Jurkat, Clone E6-1 (cell line): Measurements from ENCODE around the gene CSMD2.

ENCODE experiments used
- DNase-seq: peaks from one replicate; pipeline ENCODE4 v3.0.0-alpha.2; 2011; ENCODE audit warnings: low read depth, low spot score
- H3K4me3 ChIP-seq: 2 replicates; pipeline ENCODE4 v1.5.1; 2011; ENCODE audit warnings: mild to moderate bottlenecking, low read length, control low read depth, moderate library complexity

The CSMD2 gene

GRCh38 chr1:33818071-33818470 lies 347.0 kb downstream of the CSMD2 start:
- DNase-seq: no peak

DNA sequence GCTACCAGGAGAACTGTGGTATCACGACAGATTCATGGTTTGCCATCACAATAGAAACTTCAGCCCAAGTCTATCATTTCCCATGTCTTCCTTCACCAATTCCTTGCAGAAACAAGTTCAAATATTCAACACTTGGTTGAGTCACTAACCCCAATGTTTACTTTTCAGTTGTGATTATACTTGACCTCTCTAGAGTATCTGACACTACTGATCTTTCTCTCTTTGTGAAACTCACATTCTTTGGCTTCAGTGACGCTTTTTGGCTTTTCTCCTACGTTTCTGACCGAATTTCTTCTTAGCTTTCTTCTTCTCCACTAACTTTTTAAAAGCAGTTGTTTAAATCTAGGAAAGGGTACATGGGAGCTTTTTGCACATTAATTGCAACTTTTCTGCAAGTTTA lies 350.0 kb downstream of the CSMD2 start:
- DNase-seq: no peak
- H3K4me3 ChIP-seq: no peak overlapping the region

More at GRCh38 chr1:33818071-33818470, 347.0 kb downstream of the CSMD2 start:
- no peak overlapping the region for H3K4me3 ChIP-seq

DNA sequence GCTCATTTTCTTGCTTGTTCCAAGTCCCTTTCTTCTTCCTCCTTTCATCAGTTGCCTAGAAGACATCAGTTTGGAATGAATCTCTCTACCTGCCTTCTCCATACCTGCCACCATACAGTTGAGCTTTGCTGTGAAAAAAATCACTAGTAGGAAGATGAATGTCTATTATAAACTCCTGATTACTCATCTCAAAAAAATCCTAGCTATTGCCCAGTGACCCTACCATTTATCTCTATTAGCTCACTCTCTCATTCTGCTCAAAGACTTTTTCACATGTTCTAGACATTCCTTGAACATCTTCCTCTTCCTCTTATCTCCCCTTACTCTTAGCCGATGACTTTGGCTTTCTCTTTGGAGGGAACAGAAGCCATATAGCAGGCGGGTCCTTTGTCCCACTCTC lies 350.9 kb downstream of the CSMD2 start:
- no peak overlapping the region for H3K4me3 ChIP-seq
- DNase-seq: no peak

DNA sequence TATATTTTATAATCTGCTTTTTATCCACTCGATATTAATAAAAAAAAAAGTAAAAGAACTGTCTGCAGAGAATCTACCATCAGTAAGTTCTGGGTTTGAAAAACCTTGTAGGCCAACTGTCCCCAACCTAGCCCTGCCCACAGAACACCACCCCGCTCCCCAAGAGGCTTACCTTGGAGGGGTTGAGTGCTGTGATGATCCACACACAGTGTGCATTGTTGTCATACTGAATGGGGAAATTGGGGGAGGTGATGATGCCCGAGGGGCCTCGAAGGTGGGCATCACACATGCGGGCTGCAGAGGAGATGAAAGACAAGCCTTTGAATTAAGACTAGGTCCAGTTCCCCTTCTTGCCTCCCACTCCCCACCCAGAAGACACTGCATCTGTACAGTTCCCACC lies 354.5 kb downstream of the CSMD2 start:
- H3K4me3 ChIP-seq: no peak overlapping the region
- no peak for DNase-seq

DNA sequence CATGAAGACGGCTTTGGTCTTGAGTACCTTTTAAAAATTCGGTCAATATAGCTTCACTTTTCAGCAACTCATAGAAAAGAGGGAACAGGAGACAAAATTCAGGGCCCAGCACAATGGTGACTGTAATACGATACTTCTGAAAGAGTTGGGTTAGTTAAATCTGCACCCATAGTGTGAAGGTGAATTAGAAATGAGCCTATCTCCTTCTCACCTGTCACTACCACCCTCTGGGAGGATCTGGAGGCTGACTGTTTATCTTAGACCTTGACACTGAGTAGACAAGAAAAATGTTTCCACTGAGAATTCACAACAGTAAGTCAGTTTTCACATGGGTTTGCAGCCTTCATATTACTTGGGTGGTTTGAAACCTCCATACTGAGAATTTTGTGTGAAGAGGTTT lies 359.0 kb downstream of the CSMD2 start:
- H3K4me3 ChIP-seq: no peak overlapping the region
- no peak for DNase-seq

DNA sequence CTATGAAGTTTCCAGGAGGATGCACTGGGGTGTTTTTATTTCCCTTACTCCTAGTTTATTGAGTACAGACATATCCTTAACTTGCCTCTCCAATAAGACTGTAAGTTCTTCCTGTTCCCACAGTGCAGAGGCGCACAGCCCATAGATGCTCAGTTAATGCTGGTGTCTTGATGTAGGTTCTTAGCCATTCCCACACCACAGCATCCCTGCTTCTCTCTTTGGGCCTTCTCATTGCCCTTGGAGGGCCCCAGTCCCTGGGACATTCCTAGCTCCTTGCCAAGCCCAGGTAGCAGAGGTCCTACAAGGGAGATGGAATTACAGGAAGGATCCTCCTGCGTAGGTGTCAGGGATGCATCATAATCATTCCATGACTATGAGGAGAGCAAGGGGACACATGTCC lies 362.8 kb downstream of the CSMD2 start:
- no peak overlapping the region for H3K4me3 ChIP-seq
- no peak for DNase-seq

DNA sequence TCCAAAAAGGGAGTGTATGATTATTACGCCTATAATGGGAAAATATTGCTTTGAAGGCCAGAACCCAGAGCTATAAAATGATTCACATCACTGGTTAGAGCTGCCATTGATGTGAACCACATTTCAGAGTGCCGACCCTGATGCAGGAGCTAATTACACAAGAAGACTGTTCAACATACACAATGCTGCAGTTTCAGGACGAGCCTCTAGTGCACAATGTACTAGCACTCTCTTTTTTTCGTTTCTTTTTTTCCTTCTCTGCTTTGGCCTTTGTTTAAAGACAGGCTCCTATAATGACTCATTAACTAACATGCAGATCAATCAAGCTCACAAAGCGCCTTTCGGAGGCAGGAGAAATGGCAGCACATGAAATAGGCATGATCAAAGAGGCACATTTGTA lies 367.2 kb downstream of the CSMD2 start:
- H3K4me3 ChIP-seq: no peak overlapping the region
- DNase-seq: no peak

- no peak overlapping the region for H3K4me3 ChIP-seq
- DNase-seq: no peak
Measured at GRCh38 chr1:33792651-33793050, 372.4 kb downstream of the CSMD2 start.

DNA sequence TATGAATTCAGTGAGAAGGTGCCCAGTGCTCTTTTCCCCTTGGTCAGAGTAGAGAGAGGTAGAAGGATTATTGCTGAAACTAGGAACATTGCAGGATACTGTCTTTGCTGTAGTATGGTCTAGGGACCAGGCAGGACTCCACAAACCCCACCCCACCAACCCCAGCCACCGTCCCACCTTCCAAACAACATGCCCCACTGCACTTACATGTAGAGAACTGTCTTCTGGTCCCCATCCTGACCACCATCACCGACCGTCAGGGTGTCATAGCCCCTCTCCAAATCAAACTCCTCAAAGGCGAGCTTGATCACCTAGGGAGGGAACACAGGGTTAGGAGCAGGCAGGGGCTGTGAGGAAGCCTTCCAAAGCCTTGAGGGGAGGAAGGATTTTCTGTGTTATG lies 372.8 kb downstream of the CSMD2 start:
- no peak overlapping the region for H3K4me3 ChIP-seq

DNA sequence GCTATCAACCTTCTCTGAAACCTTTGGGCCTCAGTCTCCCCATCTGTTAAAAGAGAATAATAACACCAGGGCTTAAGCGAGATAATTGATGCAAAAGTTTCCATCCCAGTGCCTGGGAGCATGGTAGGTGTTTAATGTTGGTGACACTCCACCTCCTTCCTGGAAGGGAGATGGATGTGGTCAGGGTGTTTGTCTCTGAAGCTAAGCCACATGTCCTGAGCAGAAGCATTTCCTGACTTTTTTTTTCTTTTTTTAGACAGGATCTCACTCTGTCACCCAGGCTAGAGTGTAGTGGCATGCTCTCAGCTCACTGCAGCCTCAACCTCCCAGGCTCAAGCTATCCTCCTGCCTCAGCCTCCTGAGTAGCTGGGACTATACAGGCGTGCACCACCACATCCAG lies 373.8 kb downstream of the CSMD2 start:
- DNase-seq: no peak
- no peak overlapping the region for H3K4me3 ChIP-seq

More for the DNA sequence above, 372.8 kb downstream of the CSMD2 start:
- DNase-seq: no peak

GRCh38 chr1:33790577-33790976 lies 374.5 kb downstream of the CSMD2 start:
- no peak for DNase-seq
- H3K4me3 ChIP-seq: no peak overlapping the region

- no peak overlapping the region for H3K4me3 ChIP-seq
- DNase-seq: no peak
Measured at GRCh38 chr1:33784876-33785275, 380.2 kb downstream of the CSMD2 start.

- H3K4me3 ChIP-seq: no peak overlapping the region
- no peak for DNase-seq
Measured at GRCh38 chr1:33782776-33783175, 382.3 kb downstream of the CSMD2 start.

GRCh38 chr1:33781652-33782051 lies 383.4 kb downstream of the CSMD2 start:
- no peak overlapping the region for H3K4me3 ChIP-seq
- DNase-seq: no peak

DNA sequence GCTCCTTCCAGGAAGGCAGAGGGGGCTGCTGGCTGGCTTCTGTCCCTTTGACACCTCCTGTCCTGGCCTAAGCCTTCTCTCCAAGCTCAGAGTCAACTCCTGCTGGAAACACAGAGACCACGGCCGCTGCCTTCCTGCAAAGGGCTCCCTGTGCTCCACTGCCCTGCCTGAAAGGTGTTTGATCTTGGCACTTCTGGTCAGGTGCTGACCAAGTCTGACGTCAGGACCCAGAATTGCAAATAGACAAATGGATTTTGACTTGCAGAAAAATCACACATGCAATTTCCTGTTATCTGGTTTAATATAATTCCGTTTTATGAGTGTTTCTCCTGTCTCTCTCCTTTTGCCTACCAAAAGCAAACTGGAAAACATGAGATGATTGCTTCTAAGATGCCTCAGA lies 387.7 kb downstream of the CSMD2 start:
- H3K4me3 ChIP-seq: no peak overlapping the region
- DNase-seq: no peak

DNA sequence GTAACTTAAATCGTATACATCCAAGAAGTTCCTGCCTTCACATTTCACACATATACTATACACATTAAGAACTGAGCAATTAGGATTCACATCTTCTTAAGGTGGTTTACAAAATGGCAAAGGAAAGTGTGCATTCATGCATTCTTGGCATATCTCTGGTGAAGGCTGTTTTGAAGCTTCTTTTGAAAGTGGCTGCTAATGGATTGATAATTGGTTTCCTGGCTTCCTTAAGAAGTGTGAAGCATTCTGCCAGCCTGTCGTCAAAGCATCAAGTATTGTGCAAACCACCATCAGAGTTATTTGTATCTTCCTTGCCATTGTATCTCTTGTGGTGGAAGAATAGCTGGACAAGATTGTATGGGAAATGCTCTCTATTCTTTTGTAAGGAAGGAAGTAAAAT lies 396.2 kb downstream of the CSMD2 start:
- no peak for DNase-seq
- H3K4me3 ChIP-seq: no peak overlapping the region

DNA sequence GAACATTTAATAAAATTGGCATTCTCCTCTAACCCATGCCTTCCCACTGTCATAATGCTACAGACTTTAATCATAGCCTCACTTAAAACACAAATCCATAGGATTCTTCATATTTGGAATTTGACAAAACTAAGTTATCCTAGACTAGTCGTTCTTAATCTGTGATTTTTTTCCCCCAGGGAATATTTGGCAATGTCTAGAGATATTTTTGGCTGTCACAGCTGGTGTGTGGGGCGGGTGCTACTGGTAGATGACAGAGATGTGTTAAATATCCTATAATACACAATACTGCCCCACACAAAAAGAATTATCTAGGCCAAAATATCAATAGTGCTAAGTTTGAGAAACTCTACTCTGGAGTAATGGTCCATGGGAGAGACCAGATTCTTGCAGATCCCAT lies 396.9 kb downstream of the CSMD2 start:
- no peak for DNase-seq

DNA sequence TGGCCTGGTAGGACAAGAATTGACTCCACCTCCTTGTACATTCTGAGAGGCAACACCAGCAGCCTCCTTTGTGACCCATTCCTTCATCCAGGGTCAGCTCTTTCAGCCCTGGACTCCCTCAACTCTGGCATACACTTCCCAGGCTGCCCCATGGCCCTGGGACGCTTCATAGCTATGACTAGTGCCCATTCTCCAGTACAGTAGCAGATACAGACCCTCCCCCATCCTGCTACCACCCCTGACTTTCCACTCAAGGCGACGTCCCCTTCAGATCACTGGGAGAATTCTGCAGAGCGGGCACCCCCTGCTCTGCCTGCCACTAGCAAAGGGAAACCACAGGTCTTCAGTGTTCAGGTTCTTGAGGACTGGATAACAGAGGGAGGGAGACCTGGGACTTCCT lies 400.9 kb downstream of the CSMD2 start:
- no peak for DNase-seq
- H3K4me3 ChIP-seq: no peak overlapping the region

More for the DNA sequence above, 396.9 kb downstream of the CSMD2 start:
- H3K4me3 ChIP-seq: no peak overlapping the region

GRCh38 chr1:33763406-33763805 lies 401.6 kb downstream of the CSMD2 start:
- no peak overlapping the region for H3K4me3 ChIP-seq
- DNase-seq: no peak

DNA sequence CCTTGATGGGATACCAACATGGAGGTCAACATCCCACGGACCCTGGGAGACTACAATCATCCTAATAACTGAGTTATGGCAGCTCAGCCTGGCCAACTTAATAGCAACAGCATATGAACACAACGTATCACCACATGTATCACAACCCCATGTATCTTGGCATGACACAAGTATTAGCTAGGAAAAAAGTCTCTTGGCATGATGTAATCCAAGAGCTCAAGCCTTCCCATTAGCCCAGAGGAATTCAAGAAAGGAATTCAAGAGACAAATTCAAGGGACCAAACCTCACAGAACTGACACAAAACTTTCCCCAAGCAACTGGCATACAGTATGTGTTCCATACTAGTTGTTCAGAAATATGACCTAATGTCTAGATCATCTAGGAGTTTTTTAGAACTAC lies 402.1 kb downstream of the CSMD2 start:
- DNase-seq: no peak
- no peak overlapping the region for H3K4me3 ChIP-seq

- H3K4me3 ChIP-seq: no peak overlapping the region
- no peak for DNase-seq
Measured at GRCh38 chr1:33762109-33762830, 402.8 kb downstream of the CSMD2 start.
